SK-N-SH treated with all-trans-retinoic acid at 6 μM for 48 hours (cell line): ENCODE measurements around the gene UPK1A.
"Not testable (repeated sequence)": the region's sequence is repeated elsewhere in the genome, so short reads cannot be mapped to it uniquely, and the experiment has no call there.

Experiments used
- ATAC-seq: fragments of 200-7000 bp; cut with Tn5 transposase; 3 replicates; pipeline ENCODE4 v1.9.1; 2020; ENCODE audit warnings: mild to moderate bottlenecking, moderate library complexity
- ARNTL ChIP-seq: fragments of 450-650 bp; formaldehyde crosslinking; IDR thresholded peaks from 2 replicates; pipeline ENCODE4 v1.5.0; 2020; ENCODE audit warnings: low read depth, mild to moderate bottlenecking, moderate library complexity, borderline replicate concordance
- BACH2 ChIP-seq: fragments of 250-450 bp; sonication (Bioruptor Pico); IDR thresholded peaks from 2 replicates; pipeline ENCODE4 v1.9.0; 2021; ENCODE audit warnings: mild to moderate bottlenecking, borderline replicate concordance
- CREB5 ChIP-seq: fragments of 250-450 bp; sonication (Bioruptor Pico); IDR thresholded peaks from 2 replicates; pipeline ENCODE4 v1.5.1; 2020; ENCODE audit warnings: low read depth, mild to moderate bottlenecking, moderate library complexity
- CSDC2 ChIP-seq: fragments of 250-450 bp; sonication (Bioruptor Pico); IDR thresholded peaks from 2 replicates; pipeline ENCODE4 v1.5.0; 2020; ENCODE audit warnings: mild to moderate bottlenecking, moderate library complexity
- GLIS3 ChIP-seq: fragments of 250-450 bp; sonication (Bioruptor Pico); IDR thresholded peaks from 2 replicates; pipeline ENCODE4 v1.5.0; 2020; ENCODE audit warnings: mild to moderate bottlenecking, moderate library complexity
- ISL1 ChIP-seq: fragments of 250-450 bp; sonication (Bioruptor Pico); IDR thresholded peaks from 2 replicates; pipeline ENCODE4 v2.1.2; 2022; ENCODE audit warnings: mild to moderate bottlenecking, moderate library complexity
- OSR1 ChIP-seq: fragments of 250-450 bp; sonication (Bioruptor Pico); IDR thresholded peaks from 2 replicates; pipeline ENCODE4 v1.8.0; 2022; ENCODE audit warnings: moderate library complexity, mild to moderate bottlenecking, inconsistent platforms
- PPARA ChIP-seq: fragments of 250-450 bp; sonication (Bioruptor Pico); IDR thresholded peaks from 2 replicates; pipeline ENCODE4 v1.5.0; 2020; ENCODE audit warnings: mild to moderate bottlenecking, borderline replicate concordance
- RARB ChIP-seq: fragments of 250-450 bp; sonication (Bioruptor Pico); IDR thresholded peaks from 2 replicates; pipeline ENCODE4 v1.8.0; 2021; ENCODE audit warnings: mild to moderate bottlenecking, moderate library complexity
- SNAI2 ChIP-seq: fragments of 250-450 bp; sonication (Bioruptor Pico); IDR thresholded peaks from 2 replicates; pipeline ENCODE4 v1.5.0; 2020; ENCODE audit warnings: mild to moderate bottlenecking, moderate library complexity
- TCF4 ChIP-seq: fragments of 250-450 bp; sonication (Bioruptor Pico); IDR thresholded peaks from 2 replicates; pipeline ENCODE4 v1.8.0; 2021; ENCODE audit warnings: mild to moderate bottlenecking, moderate library complexity, borderline replicate concordance
- TOX ChIP-seq: fragments of 250-450 bp; sonication (Bioruptor Pico); IDR thresholded peaks from 2 replicates; pipeline ENCODE4 v1.8.0; 2021; ENCODE audit warnings: mild to moderate bottlenecking, moderate library complexity, borderline replicate concordance
- TSHZ2 ChIP-seq: fragments of 250-450 bp; sonication (Bioruptor Pico); IDR thresholded peaks from 2 replicates; pipeline ENCODE4 v1.5.0; 2020; ENCODE audit warnings: mild to moderate bottlenecking, moderate library complexity
- ZC3H10 ChIP-seq: fragments of 250-450 bp; sonication (Bioruptor Pico); IDR thresholded peaks from 2 replicates; pipeline ENCODE4 v1.5.1; 2021; ENCODE audit warnings: mild to moderate bottlenecking, moderate library complexity
- ZFP3 ChIP-seq: fragments of 250-450 bp; sonication (Bioruptor Pico); IDR thresholded peaks from 2 replicates; pipeline ENCODE4 v1.5.0; 2020; ENCODE audit warnings: mild to moderate bottlenecking, moderate library complexity
- ZFP30 ChIP-seq: fragments of 450-650 bp; formaldehyde crosslinking; IDR thresholded peaks from 2 replicates; pipeline ENCODE4 v1.5.0; 2022; ENCODE audit warnings: mild to moderate bottlenecking, moderate library complexity
- ZNF565 ChIP-seq: fragments of 450-650 bp; formaldehyde crosslinking; conservative IDR thresholded peaks from 2 replicates; pipeline ENCODE4 v1.5.0; 2020; ENCODE audit warnings: low read depth, mild to moderate bottlenecking, moderate library complexity
- ZNF70 ChIP-seq: fragments of 450-650 bp; formaldehyde crosslinking; IDR thresholded peaks from 2 replicates; pipeline ENCODE4 v1.5.0; 2020; ENCODE audit warnings: mild to moderate bottlenecking, moderate library complexity
- ZNF8 ChIP-seq: fragments of 450-650 bp; formaldehyde crosslinking; IDR thresholded peaks from 2 replicates; pipeline ENCODE4 v1.5.0; 2020; ENCODE audit warnings: mild to moderate bottlenecking, moderate library complexity
- TF ChIP-seq, protein P1 (sequence below): fragments of 250-450 bp; sonication (Bioruptor Pico); IDR thresholded peaks from 2 replicates; pipeline ENCODE4 v1.5.1; 2021; ENCODE audit warnings: mild to moderate bottlenecking, moderate library complexity
- TF ChIP-seq, protein P2 (sequence below): fragments of 250-450 bp; sonication (Bioruptor Pico); IDR thresholded peaks from 2 replicates; pipeline ENCODE4 v1.8.0; 2020; ENCODE audit warnings: mild to moderate bottlenecking, moderate library complexity, borderline replicate concordance

UPK1A gene

GRCh38 chr19:35722897-35723296 is 56.6 kb downstream of the UPK1A start:
- no peak for ATAC-seq
- TF ChIP-seq ZNF70 (CRISPR knock-in tag) (no peak), SNAI2 (no peak), TOX (CRISPR knock-in tag) (no peak), TCF4 (no peak), CREB5 (CRISPR knock-in tag) (no peak), GLIS3 (no peak), RARB (no peak), ARNTL (no peak), BACH2 (CRISPR knock-in tag) (no peak), PPARA (no peak), ISL1 (CRISPR knock-in tag) (no peak), ZNF565 (CRISPR knock-in tag) (no peak), ZC3H10 (CRISPR knock-in tag) (no peak), CSDC2 (CRISPR knock-in tag) (no peak), TSHZ2 (CRISPR knock-in tag) (no peak), OSR1 (CRISPR knock-in tag) (no peak)

- no peak for TF ChIP-seq SNAI2
- no peak for TF ChIP-seq TCF4
- no peak for TF ChIP-seq ZFP30 (CRISPR knock-in tag)
- no peak for TF ChIP-seq ZNF8 (CRISPR knock-in tag)
- TF ChIP-seq PPARA = no peak
- TF ChIP-seq ZNF565 (CRISPR knock-in tag) = no peak
- TF ChIP-seq, protein P1, sequence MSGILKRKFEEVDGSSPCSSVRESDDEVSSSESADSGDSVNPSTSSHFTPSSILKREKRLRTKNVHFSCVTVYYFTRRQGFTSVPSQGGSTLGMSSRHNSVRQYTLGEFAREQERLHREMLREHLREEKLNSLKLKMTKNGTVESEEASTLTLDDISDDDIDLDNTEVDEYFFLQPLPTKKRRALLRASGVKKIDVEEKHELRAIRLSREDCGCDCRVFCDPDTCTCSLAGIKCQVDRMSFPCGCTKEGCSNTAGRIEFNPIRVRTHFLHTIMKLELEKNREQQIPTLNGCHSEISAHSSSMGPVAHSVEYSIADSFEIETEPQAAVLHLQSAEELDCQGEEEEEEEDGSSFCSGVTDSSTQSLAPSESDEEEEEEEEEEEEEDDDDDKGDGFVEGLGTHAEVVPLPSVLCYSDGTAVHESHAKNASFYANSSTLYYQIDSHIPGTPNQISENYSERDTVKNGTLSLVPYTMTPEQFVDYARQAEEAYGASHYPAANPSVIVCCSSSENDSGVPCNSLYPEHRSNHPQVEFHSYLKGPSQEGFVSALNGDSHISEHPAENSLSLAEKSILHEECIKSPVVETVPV = no peak
- TF ChIP-seq ZFP3 = no peak
- no peak for TF ChIP-seq ISL1 (CRISPR knock-in tag)
- TF ChIP-seq, protein P2, sequence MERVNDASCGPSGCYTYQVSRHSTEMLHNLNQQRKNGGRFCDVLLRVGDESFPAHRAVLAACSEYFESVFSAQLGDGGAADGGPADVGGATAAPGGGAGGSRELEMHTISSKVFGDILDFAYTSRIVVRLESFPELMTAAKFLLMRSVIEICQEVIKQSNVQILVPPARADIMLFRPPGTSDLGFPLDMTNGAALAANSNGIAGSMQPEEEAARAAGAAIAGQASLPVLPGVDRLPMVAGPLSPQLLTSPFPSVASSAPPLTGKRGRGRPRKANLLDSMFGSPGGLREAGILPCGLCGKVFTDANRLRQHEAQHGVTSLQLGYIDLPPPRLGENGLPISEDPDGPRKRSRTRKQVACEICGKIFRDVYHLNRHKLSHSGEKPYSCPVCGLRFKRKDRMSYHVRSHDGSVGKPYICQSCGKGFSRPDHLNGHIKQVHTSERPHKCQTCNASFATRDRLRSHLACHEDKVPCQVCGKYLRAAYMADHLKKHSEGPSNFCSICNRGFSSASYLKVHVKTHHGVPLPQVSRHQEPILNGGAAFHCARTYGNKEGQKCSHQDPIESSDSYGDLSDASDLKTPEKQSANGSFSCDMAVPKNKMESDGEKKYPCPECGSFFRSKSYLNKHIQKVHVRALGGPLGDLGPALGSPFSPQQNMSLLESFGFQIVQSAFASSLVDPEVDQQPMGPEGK (CRISPR knock-in tag) = no peak
- no peak for ATAC-seq
Measured at GRCh38 chr19:35723671-35724070, 57.4 kb downstream of the UPK1A start.

- not testable (repeated sequence) for ATAC-seq
Measured at GRCh38 chr19:35724132-35724531, 57.8 kb downstream of the UPK1A start.

DNA sequence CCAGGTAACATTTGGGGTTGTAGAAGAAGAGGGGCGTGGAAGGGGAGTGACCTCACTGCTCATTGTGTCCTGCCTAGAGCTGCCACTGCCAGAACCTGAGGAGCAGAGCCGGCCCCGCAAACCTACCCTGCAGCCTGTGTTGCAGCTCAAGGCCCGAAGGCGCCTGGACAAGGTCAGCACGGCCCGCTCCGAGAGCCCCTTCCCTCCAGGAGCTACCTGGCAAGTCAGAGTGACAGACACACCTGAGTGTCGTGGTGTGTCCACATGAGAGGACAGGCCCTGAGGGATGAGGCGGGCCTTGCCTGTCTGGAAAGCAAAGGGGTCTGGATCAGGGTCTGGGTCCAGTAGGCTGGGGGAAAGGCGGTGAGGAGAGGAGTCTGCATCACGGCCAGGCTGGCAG is 58.2 kb downstream of the UPK1A start:
- no peak for TF ChIP-seq TCF4
- TF ChIP-seq ZFP3 = no peak
- TF ChIP-seq ZC3H10 (CRISPR knock-in tag) = no peak
- TF ChIP-seq OSR1 (CRISPR knock-in tag) = no peak
- TF ChIP-seq CSDC2 (CRISPR knock-in tag) = no peak
- no peak for TF ChIP-seq SNAI2
- TF ChIP-seq, protein P2 (CRISPR knock-in tag) = no peak
- no peak for TF ChIP-seq BACH2 (CRISPR knock-in tag)
- TF ChIP-seq, protein P1 = no peak
- TF ChIP-seq ZFP30 (CRISPR knock-in tag) = no peak
- no peak for TF ChIP-seq TOX (CRISPR knock-in tag)
- no peak for TF ChIP-seq ZNF70 (CRISPR knock-in tag)
- no peak for ATAC-seq
